IMR-90 (cell line): ENCODE data around the gene ADAMTS14. TPM values are rescaled to one million over a fixed set of nuclear protein-coding genes. Genes with fewer than 3 reads are reported as not detected.

Experiments
- ATAC-seq: fragments of 200-7000 bp; cut with Tn5 transposase; 2 replicates; pipeline ENCODE4 v1.9.1; 2020; ENCODE audit warnings: low read depth, mild to moderate bottlenecking, moderate library complexity
- BruUV-seq: library from RNA; stranded (reverse); fragments of 400-500 nt; replicated peaks from 2 replicates; lab custom pipeline; 2021; lab: Mats Ljungman, UMichigan
- CTCF ChIA-PET: fragments of 300-600 bp; formaldehyde crosslinking; extraction: SDS; loops from one replicate; lab custom pipeline; 2021; ENCODE audit warnings: antibody characterized with exemption; lab: Yijun Ruan, JAX
- POLR2A ChIA-PET: fragments of 300-600 bp; sonication (Branson Sonifier 250); formaldehyde crosslinking; loops from one replicate; lab custom pipeline; 2022; ENCODE audit warnings: antibody characterized with exemption; ENCODE audit not compliant: unreplicated experiment; lab: Charles Lee
- DNase-seq: peaks from one replicate; pipeline ENCODE4 v3.0.0; 2013
- H2AFZ ChIP-seq: replicated peaks from 2 replicates; pipeline ENCODE3; 2013; ENCODE audit warnings: low read length, mild to moderate bottlenecking; ENCODE audit not compliant: poor library complexity
- H2AK5ac ChIP-seq: 2 replicates; pipeline ENCODE4 v1.6.1; 2013; ENCODE audit warnings: low read depth, low read length, inconsistent platforms
- H2AK9ac ChIP-seq: replicated peaks from 2 replicates; pipeline ENCODE3; 2013; ENCODE audit warnings: mild to moderate bottlenecking, low read depth, low read length, moderate library complexity; ENCODE audit not compliant: poor library complexity
- H2BK120ac ChIP-seq: 2 replicates; pipeline ENCODE4 v1.6.1; 2013; ENCODE audit warnings: low read depth, low read length, inconsistent platforms
- H2BK15ac ChIP-seq: 3 replicates; pipeline ENCODE4 v1.6.1; 2013; ENCODE audit warnings: low read depth, low read length, inconsistent platforms
- H2BK20ac ChIP-seq: 2 replicates; pipeline ENCODE4 v1.6.1; 2013; ENCODE audit warnings: low read depth, mild to moderate bottlenecking, inconsistent platforms, low read length, moderate library complexity
- H2BK5ac ChIP-seq: 2 replicates; pipeline ENCODE4 v1.6.1; 2013; ENCODE audit warnings: mild to moderate bottlenecking, low read depth, low read length, inconsistent platforms; ENCODE audit not compliant: poor library complexity, severe bottlenecking
- H3K14ac ChIP-seq: replicated peaks from 2 replicates; pipeline ENCODE4 v1.6.1; 2013; ENCODE audit warnings: low read depth, low read length, inconsistent platforms
- H3K18ac ChIP-seq: 2 replicates; pipeline ENCODE4 v1.6.1; 2013; ENCODE audit warnings: low read depth, low read length, control low read depth
- H3K23ac ChIP-seq: 2 replicates; pipeline ENCODE4 v1.6.1; 2013; ENCODE audit warnings: low read depth, low read length, inconsistent platforms
- H3K27ac ChIP-seq: 2 replicates; pipeline ENCODE4 v1.5.1; 2013; ENCODE audit warnings: mild to moderate bottlenecking, control low read depth, low read length; ENCODE audit not compliant: insufficient read depth
- H3K27me3 ChIP-seq: 2 replicates; pipeline ENCODE4 v1.6.1; 2013; ENCODE audit warnings: low read length; ENCODE audit not compliant: control insufficient read depth, insufficient read depth
- H3K36me3 ChIP-seq: 2 replicates; pipeline ENCODE4 v1.6.1; 2013; ENCODE audit warnings: low read length, mixed read lengths; ENCODE audit not compliant: control insufficient read depth, insufficient read depth
- H3K4ac ChIP-seq: 2 replicates; pipeline ENCODE4 v1.6.1; 2013; ENCODE audit warnings: low read depth, low read length, inconsistent platforms
- H3K4me1 ChIP-seq: 2 replicates; pipeline ENCODE4 v1.6.1; 2013; ENCODE audit warnings: low read length, mixed read lengths; ENCODE audit not compliant: control insufficient read depth, insufficient read depth
- H3K4me2 ChIP-seq: 2 replicates; pipeline ENCODE4 v1.6.1; 2013; ENCODE audit warnings: low read depth, mild to moderate bottlenecking, control low read depth, low read length, moderate library complexity
- H3K4me3 ChIP-seq: 2 replicates; pipeline ENCODE4 v1.5.1; 2013; ENCODE audit warnings: low read depth, mild to moderate bottlenecking, control low read depth, low read length, moderate library complexity; ENCODE audit not compliant: insufficient read depth
- H3K56ac ChIP-seq: 2 replicates; pipeline ENCODE4 v1.6.1; 2013; ENCODE audit warnings: low read length, inconsistent platforms; ENCODE audit not compliant: insufficient read depth; ENCODE audit errors: extremely low read depth
- H3K79me1 ChIP-seq, 2 experiments: 2 replicates each; pipeline ENCODE4 v1.6.1; 2013; ENCODE audit warnings: low read length in 2 of 2, inconsistent platforms in 1 of 2, low read depth in 1 of 2
- H3K9ac ChIP-seq: 2 replicates; pipeline ENCODE4 v1.6.1; 2013; ENCODE audit warnings: low read depth, low read length, control low read depth
- H3K9me1 ChIP-seq: 2 replicates; pipeline ENCODE4 v1.6.1; 2013; ENCODE audit warnings: low read length, inconsistent platforms; ENCODE audit not compliant: insufficient read depth
- H3K9me3 ChIP-seq: 2 replicates; pipeline ENCODE4 v1.6.1; 2013; ENCODE audit warnings: low read length; ENCODE audit not compliant: control insufficient read depth, insufficient read depth
- H4K20me1 ChIP-seq: 2 replicates; pipeline ENCODE4 v1.6.1; 2013; ENCODE audit warnings: low read length, inconsistent platforms; ENCODE audit not compliant: insufficient read depth
- H4K5ac ChIP-seq: 2 replicates; pipeline ENCODE4 v1.6.1; 2013; ENCODE audit warnings: mild to moderate bottlenecking, low read depth, low read length, control low read depth
- H4K8ac ChIP-seq, 2 experiments: 2 replicates each; pipeline ENCODE4 v1.6.1; 2013; ENCODE audit warnings: low read depth in 2 of 2, low read length in 2 of 2, control low read depth in 1 of 2, inconsistent platforms in 1 of 2
- H4K91ac ChIP-seq: 2 replicates; pipeline ENCODE4 v1.6.1; 2013; ENCODE audit warnings: low read depth, low read length, inconsistent platforms; ENCODE audit not compliant: insufficient read depth
- ELK1 ChIP-seq: fragments of 150-350 bp; IDR thresholded peaks from 2 replicates; pipeline ENCODE4 v1.6.1; 2016; ENCODE audit warnings: low read depth, mild to moderate bottlenecking, low read length, moderate library complexity, borderline replicate concordance
- FOS ChIP-seq: fragments of 150-350 bp; IDR thresholded peaks from 2 replicates; pipeline ENCODE4 v1.6.1; 2016; ENCODE audit warnings: low read depth, low read length
- NFE2L2 ChIP-seq: fragments of 150-350 bp; IDR thresholded peaks from 2 replicates; pipeline ENCODE4 v1.6.1; 2016; ENCODE audit warnings: low read depth, mild to moderate bottlenecking, low read length
- RFX5 ChIP-seq: IDR thresholded peaks from 2 replicates; pipeline ENCODE4 v1.8.0; 2012; ENCODE audit warnings: low read depth, mild to moderate bottlenecking, low read length, moderate library complexity
- WGBS, 2 experiments: methylation state at CpG; one replicate each; pipeline versions ENCODE4 v1.1.5 to v1.1.7; 2013; ENCODE audit warnings: missing lambda C conversion rate in 2 of 2; ENCODE audit not compliant: insufficient read length in 1 of 2; ENCODE audit errors: extremely low coverage in 2 of 2; 5-methylcytosine and 5-hydroxymethylcytosine counted together
- dilution Hi-C: fragments of 300-500 bp; cut with HindIII; formaldehyde crosslinking; loops from one replicate; pipeline ENCODE4 v1.14.3; 2018; ENCODE audit warnings: low sequenced_read_pairs; ENCODE audit not compliant: unreplicated experiment
- in situ Hi-C: fragments of 300-500 bp; cut with MboI; formaldehyde crosslinking; loops from 3 replicates; pipeline ENCODE4 v1.14.3; 2019; ENCODE audit warnings: low sequenced_read_pairs, inconsistent platforms, mixed read lengths
- intact Hi-C: fragments of 100-400 bp; cut with micrococcal nuclease; formaldehyde crosslinking; loops from 2 replicates; pipeline ENCODE4 v1.10.0; 2022
- polyA plus RNA-seq, 3 experiments: library from polyadenylated mRNA; depleted of rRNA; stranded (reverse); fragments of >200 nt; gene quantifications; 2 replicates each; pipeline ENCODE4 v1.2.3, GENCODE V29; 2012; ENCODE audit warnings: low replicate concordance in 1 of 3
- total RNA-seq: library from RNA; depleted of rRNA; stranded (reverse); fragments of >200 nt; gene quantifications from 2 replicates; pipeline ENCODE4 v1.2.3, GENCODE V29; 2012
- TF ChIP-seq, protein P1 (sequence below): fragments of 150-350 bp; IDR thresholded peaks from 2 replicates; pipeline ENCODE4 v1.6.1; 2017; ENCODE audit warnings: mild to moderate bottlenecking, antibody characterized with exemption, low read length, low read depth

The ADAMTS14 gene
- total and polyA plus RNA-seq, 2 of the 4 experiments (the other 2 are of a cell fraction): under 0.01 to 0.31 TPM

- DNase-seq (peak; percentile 34), ATAC-seq (peak; percentile 56)
- H3K27ac ChIP-seq: no peak overlapping the region
- H4K91ac ChIP-seq: no peak overlapping the region
- H3K4me1 ChIP-seq: peaks cover 8% of the 10 kb centered on the region; the same call in 1 of the 2 replicates
- H3K14ac ChIP-seq: 0 out of 2 replicates have a peak overlapping the region, but pooled peaks have one; percentile 29
- intact Hi-C loops: no loop called here
- dilution Hi-C loops: no loop called here
- H2AK9ac ChIP-seq: no peak overlapping the region
- H2AFZ ChIP-seq: peak overlapping the region; percentile 9
- no peak overlapping the region for H2BK20ac ChIP-seq
- no peak overlapping the region for H2BK120ac ChIP-seq
- H4K20me1 ChIP-seq: no peaks in the 10 kb centered on the region
- H3K27me3 ChIP-seq: peaks cover 2% of the 10 kb centered on the region; the same call in 1 of the 2 replicates
- ChIA-PET POLR2A (no interaction called here), CTCF (no interaction called here)
- H3K79me1 ChIP-seq: no peaks in the 10 kb centered on the region
- no peaks in the 10 kb centered on the region for H3K36me3 ChIP-seq
- H2BK15ac ChIP-seq: no peak overlapping the region
- no peak overlapping the region for H3K4ac ChIP-seq
- in situ Hi-C loops: no loop called here
- no peak overlapping the region for H3K23ac ChIP-seq
- H2AK5ac ChIP-seq: no peak overlapping the region
- H4K8ac ChIP-seq: no peak overlapping the region
- no peak overlapping the region for H2BK5ac ChIP-seq
- TF ChIP-seq ELK1 (no peak), RFX5 (no peak), NFE2L2 (no peak), FOS (peak; percentile 16; the same call in 1 of the 2 replicates)
- TF ChIP-seq, protein P1, sequence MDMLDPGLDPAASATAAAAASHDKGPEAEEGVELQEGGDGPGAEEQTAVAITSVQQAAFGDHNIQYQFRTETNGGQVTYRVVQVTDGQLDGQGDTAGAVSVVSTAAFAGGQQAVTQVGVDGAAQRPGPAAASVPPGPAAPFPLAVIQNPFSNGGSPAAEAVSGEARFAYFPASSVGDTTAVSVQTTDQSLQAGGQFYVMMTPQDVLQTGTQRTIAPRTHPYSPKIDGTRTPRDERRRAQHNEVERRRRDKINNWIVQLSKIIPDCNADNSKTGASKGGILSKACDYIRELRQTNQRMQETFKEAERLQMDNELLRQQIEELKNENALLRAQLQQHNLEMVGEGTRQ: no peak
- no peak overlapping the region for H3K18ac ChIP-seq
- peaks cover 2% of the 10 kb centered on the region; the same call in 1 of the 2 replicates for H3K9me1 ChIP-seq
- WGBS, 2 experiments: 67% methylated on average over 3 of the region's 16 CpGs; no CpG with 5 or more reads in 1 of the 2 experiments
- H3K9me3 ChIP-seq: no peaks in the 10 kb centered on the region
- no peak overlapping the region for H4K5ac ChIP-seq
- H3K4me3 ChIP-seq: no peak overlapping the region
- no peak overlapping the region for H3K4me2 ChIP-seq
- H3K56ac ChIP-seq: no peak overlapping the region
- no peak overlapping the region for H3K9ac ChIP-seq
- no TSS peak for BruUV-seq
Observed at GRCh38 chr10:70715853-70716795, 43.8 kb downstream of the ADAMTS14 start.
